Uterus (tissue), 4 donors: ENCODE results near the gene ZNF480. TPM values are rescaled to one million over a fixed set of nuclear protein-coding genes. Genes with fewer than 3 reads are reported as not detected.
"Not testable (repeated sequence)": the region's sequence is repeated elsewhere in the genome, so short reads cannot be mapped to it uniquely, and the experiment has no call there.

Experiments used
- DNase-seq, 2 donors: peaks; one replicate each; pipeline ENCODE4 v3.0.0-alpha.2; 2019 to 2020
- H3K27ac ChIP-seq, 2 donors: fragments of 200-600 bp; sonication (generic); 1 replicate in 1 of 2; 2 replicates in 1 of 2; pipeline ENCODE4 v1.5.1; 2016 to 2018
- H3K27me3 ChIP-seq, 2 donors: fragments of 200-600 bp; sonication (generic); one replicate each; pipeline ENCODE4 v1.5.1; 2018 to 2019; ENCODE audit warnings: control low read depth in 1 of 2
- H3K36me3 ChIP-seq, 2 donors: fragments of 200-600 bp; sonication (generic); one replicate each; pipeline ENCODE4 v1.5.1; 2019; ENCODE audit warnings: control low read depth in 1 of 2
- H3K4me1 ChIP-seq, 2 donors: fragments of 200-600 bp; sonication (generic); one replicate each; pipeline ENCODE4 v1.5.1; 2018 to 2019; ENCODE audit warnings: control low read depth in 1 of 2
- H3K4me3 ChIP-seq, 2 donors: fragments of 200-600 bp; sonication (generic); 1 replicate in 1 of 2; 2 replicates in 1 of 2; pipeline ENCODE4 v1.5.1; 2018 to 2019; ENCODE audit warnings: mild to moderate bottlenecking in 1 of 2
- H3K9me3 ChIP-seq, 2 donors: fragments of 200-600 bp; sonication (generic); one replicate each; pipeline ENCODE4 v1.5.1; 2019; ENCODE audit warnings: control low read depth in 1 of 2
- CTCF ChIP-seq, 4 experiments: fragments of 200-600 bp in 2 of 4; fragments of 450-650 bp in 2 of 4; sonication (generic) in 2 of 4; IDR thresholded peaks; one replicate each; pipeline ENCODE4 v1.5.1; 2016 to 2019; ENCODE audit warnings: antibody characterized with exemption in 4 of 4, mild to moderate bottlenecking in 2 of 4, moderate library complexity in 1 of 4
- POLR2A ChIP-seq, 2 donors: fragments of 450-650 bp; IDR thresholded peaks; one replicate each; pipeline ENCODE4 v1.6.1; 2016; ENCODE audit warnings: antibody characterized with exemption in 2 of 2, mild to moderate bottlenecking in 1 of 2, moderate library complexity in 1 of 2
- intact Hi-C: fragments of 100-400 bp; cut with DNase I; formaldehyde crosslinking; loops from one replicate; pipeline ENCODE4 v1.15.1; 2023; ENCODE audit warnings: low total_unique reads
- total RNA-seq, 4 donors: library from RNA; depleted of rRNA in 3 of 4; stranded (reverse); fragments of >200 nt in 3 of 4; gene quantifications; one replicate each; pipeline versions ENCODE4 v1.1.0 to v1.2.4, GENCODE V29; 2014 to 2023
- donor health status: DM: yes; HTN: yes; CAD: no.

Gene ZNF480
- total RNA-seq, 4 donors from 2014 or later = 2.4 to 16.4 (median 10.5) TPM

GRCh38 chr19:52336791-52337381 lies 39.9 kb downstream of the ZNF480 start:
- TF ChIP-seq POLR2A (IDR thresholded peaks at IDR 0.05) (no peak), CTCF (IDR thresholded peaks at IDR 0.05) (no peak)
- H3K9me3 ChIP-seq = peaks cover 0 to 4% of the 10 kb centered on the region in 2 donors
- H3K4me1 ChIP-seq = no peaks in the 10 kb centered on the region
- intact Hi-C loops = no loop called here
- no peak for DNase-seq
- peak overlapping the region; percentile 63 to 84 for H3K27ac ChIP-seq
- H3K27me3 ChIP-seq = no peaks in the 10 kb centered on the region
- H3K4me3 ChIP-seq = peak overlapping the region; percentile 53 to 76
- no peaks in the 10 kb centered on the region for H3K36me3 ChIP-seq

GRCh38 chr19:52339022-52339421 lies 42.1 kb downstream of the ZNF480 start:
- DNase-seq, H3K27me3 ChIP-seq, H3K4me3 ChIP-seq, H3K27ac ChIP-seq, H3K36me3 ChIP-seq, H3K9me3 ChIP-seq, intact Hi-C loops, H3K4me1 ChIP-seq: not testable (repeated sequence)

GRCh38 chr19:52343548-52343947 lies 46.6 kb downstream of the ZNF480 start:
- Histone ChIP-seq H3K27ac (no peak overlapping the region), H3K36me3 (no peaks in the 10 kb centered on the region), H3K4me1 (no peaks in the 10 kb centered on the region), H3K4me3 (no peak overlapping the region), H3K9me3 (no peaks in the 10 kb centered on the region), H3K27me3 (no peaks in the 10 kb centered on the region)
- DNase-seq = peak; percentile 36 to 48
- TF ChIP-seq POLR2A (IDR thresholded peaks at IDR 0.05) (no peak), CTCF (IDR thresholded peaks at IDR 0.05) (peak; percentile 19 to 55 (median 36))
- intact Hi-C loops = no loop called here

GRCh38 chr19:52345162-52345561 lies 48.2 kb downstream of the ZNF480 start:
- intact Hi-C loops = no loop called here
- Histone ChIP-seq H3K27me3 (no peaks in the 10 kb centered on the region), H3K4me1 (no peaks in the 10 kb centered on the region), H3K36me3 (no peaks in the 10 kb centered on the region), H3K9me3 (no peaks in the 10 kb centered on the region), H3K4me3 (no peak overlapping the region), H3K27ac (no peak overlapping the region)
- no peak for TF ChIP-seq CTCF (IDR thresholded peaks at IDR 0.05)
- TF ChIP-seq POLR2A (IDR thresholded peaks at IDR 0.05) = no peak
- no peak for DNase-seq

- intact Hi-C loops = no loop called here
- H3K9me3 ChIP-seq = no peaks in the 10 kb centered on the region
- TF ChIP-seq POLR2A (IDR thresholded peaks at IDR 0.05) = no peak
- no peak for TF ChIP-seq CTCF (IDR thresholded peaks at IDR 0.05)
- H3K4me1 ChIP-seq = no peaks in the 10 kb centered on the region
- no peaks in the 10 kb centered on the region for H3K36me3 ChIP-seq
- H3K27me3 ChIP-seq = no peaks in the 10 kb centered on the region
- H3K27ac ChIP-seq = no peak overlapping the region
- H3K4me3 ChIP-seq = no peak overlapping the region
- DNase-seq = no peak
Observed at GRCh38 chr19:52351512-52351911, 54.5 kb downstream of the ZNF480 start.

GRCh38 chr19:52366414-52366824 lies 69.5 kb downstream of the ZNF480 start:
- Histone ChIP-seq H3K36me3 (no peaks in the 10 kb centered on the region), H3K4me1 (no peaks in the 10 kb centered on the region), H3K27ac (no peak overlapping the region), H3K27me3 (no peaks in the 10 kb centered on the region), H3K9me3 (peaks cover 0 to 37% of the 10 kb centered on the region in 2 donors), H3K4me3 (no peak overlapping the region)
- TF ChIP-seq CTCF (IDR thresholded peaks at IDR 0.05) = no peak
- TF ChIP-seq POLR2A (IDR thresholded peaks at IDR 0.05) = no peak
- intact Hi-C loops = no loop called here
- no peak for DNase-seq
